ENCODE results near the gene TMEM259. TPM values are rescaled to one million over a fixed set of nuclear protein-coding genes. Genes with fewer than 3 reads are reported as not detected.

The TMEM259 gene
- total and polyA plus RNA-seq, 9 of the 15 experiments (the other 6 are each of a cell fraction or from before 2014, with no cell fraction given) = 0.52 to 231 (median 63.6) TPM

DNA sequence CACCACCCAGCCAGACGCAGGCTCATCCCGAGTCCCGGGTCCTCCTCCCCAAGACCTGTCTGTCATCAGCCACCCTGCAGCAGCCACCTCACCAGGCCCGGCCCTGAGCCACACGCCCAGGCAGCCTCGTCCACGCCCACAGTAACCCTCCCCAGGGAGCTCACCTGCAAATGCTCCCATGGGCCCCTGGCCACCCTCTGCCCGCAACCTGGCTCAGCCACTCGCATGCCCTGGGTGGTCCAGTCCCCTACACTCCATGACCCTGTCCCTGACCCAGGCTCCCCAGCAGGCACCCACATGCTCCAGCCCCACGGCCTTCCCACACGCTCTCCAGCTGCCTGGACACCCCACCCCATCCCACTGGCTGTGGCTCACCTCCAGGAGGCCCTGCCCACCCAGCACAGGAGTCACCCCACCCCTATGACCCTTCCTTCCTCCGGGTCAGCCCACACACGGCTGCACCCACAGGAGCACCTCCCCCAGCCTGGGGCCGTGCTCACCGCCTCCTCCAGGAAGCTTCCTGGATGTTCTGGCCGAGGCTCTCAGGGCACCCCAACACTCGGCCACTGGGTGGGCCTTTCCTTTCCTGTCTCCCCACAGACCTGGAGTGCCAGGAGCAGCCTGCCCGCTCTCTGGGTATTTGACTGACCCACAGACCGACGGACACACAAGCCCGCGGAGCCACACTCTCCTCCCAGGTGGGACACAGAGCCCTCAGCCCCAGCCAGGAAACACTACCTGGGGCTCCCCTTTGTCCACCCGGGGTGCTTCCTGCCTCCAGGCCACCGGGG is 3.6 kb downstream of the TMEM259 start (continued):
- TF ChIP-seq, protein P1, sequence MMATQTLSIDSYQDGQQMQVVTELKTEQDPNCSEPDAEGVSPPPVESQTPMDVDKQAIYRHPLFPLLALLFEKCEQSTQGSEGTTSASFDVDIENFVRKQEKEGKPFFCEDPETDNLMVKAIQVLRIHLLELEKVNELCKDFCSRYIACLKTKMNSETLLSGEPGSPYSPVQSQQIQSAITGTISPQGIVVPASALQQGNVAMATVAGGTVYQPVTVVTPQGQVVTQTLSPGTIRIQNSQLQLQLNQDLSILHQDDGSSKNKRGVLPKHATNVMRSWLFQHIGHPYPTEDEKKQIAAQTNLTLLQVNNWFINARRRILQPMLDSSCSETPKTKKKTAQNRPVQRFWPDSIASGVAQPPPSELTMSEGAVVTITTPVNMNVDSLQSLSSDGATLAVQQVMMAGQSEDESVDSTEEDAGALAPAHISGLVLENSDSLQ (IDR thresholded peaks at IDR 0.05) = peak; percentile 84
- TF ChIP-seq, protein P2, sequence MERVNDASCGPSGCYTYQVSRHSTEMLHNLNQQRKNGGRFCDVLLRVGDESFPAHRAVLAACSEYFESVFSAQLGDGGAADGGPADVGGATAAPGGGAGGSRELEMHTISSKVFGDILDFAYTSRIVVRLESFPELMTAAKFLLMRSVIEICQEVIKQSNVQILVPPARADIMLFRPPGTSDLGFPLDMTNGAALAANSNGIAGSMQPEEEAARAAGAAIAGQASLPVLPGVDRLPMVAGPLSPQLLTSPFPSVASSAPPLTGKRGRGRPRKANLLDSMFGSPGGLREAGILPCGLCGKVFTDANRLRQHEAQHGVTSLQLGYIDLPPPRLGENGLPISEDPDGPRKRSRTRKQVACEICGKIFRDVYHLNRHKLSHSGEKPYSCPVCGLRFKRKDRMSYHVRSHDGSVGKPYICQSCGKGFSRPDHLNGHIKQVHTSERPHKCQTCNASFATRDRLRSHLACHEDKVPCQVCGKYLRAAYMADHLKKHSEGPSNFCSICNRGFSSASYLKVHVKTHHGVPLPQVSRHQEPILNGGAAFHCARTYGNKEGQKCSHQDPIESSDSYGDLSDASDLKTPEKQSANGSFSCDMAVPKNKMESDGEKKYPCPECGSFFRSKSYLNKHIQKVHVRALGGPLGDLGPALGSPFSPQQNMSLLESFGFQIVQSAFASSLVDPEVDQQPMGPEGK (CRISPR knock-in tag; IDR thresholded peaks at IDR 0.05; ENCODE audit: borderline replicate concordance) = no peak
- no peak for TF ChIP-seq TOE1 (IDR thresholded peaks at IDR 0.05; ENCODE audit: borderline replicate concordance)
- TF ChIP-seq TOE1 (CRISPR knock-in tag; IDR thresholded peaks at IDR 0.05; ENCODE audit: borderline replicate concordance, low read depth) = no peak
- TF ChIP-seq MTA2 (IDR thresholded peaks at IDR 0.05; ENCODE audit: low read depth) = no peak
- TF ChIP-seq NONO (IDR thresholded peaks at IDR 0.05; ENCODE audit: low read depth in 2 of 2, low read length in 1 of 2) = peak in 1 of 2 experiments; percentile 58; a peak in 1 of 4 replicates
- TF ChIP-seq ZNF324 (CRISPR knock-in tag; IDR thresholded peaks at IDR 0.05) = no peak
- no peak for TF ChIP-seq ZBTB17 (CRISPR knock-in tag; IDR thresholded peaks at IDR 0.05)
- TF ChIP-seq HLTF (IDR thresholded peaks at IDR 0.05) = no peak
- TF ChIP-seq, protein P3, sequence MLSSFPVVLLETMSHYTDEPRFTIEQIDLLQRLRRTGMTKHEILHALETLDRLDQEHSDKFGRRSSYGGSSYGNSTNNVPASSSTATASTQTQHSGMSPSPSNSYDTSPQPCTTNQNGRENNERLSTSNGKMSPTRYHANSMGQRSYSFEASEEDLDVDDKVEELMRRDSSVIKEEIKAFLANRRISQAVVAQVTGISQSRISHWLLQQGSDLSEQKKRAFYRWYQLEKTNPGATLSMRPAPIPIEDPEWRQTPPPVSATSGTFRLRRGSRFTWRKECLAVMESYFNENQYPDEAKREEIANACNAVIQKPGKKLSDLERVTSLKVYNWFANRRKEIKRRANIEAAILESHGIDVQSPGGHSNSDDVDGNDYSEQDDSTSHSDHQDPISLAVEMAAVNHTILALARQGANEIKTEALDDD (IDR thresholded peaks at IDR 0.05) = no peak
- TF ChIP-seq ZNF436 (CRISPR knock-in tag; IDR thresholded peaks at IDR 0.05) = 0 out of 2 replicates have a peak, but pooled peaks have one; percentile 38
- 0 out of 2 replicates have a peak, but pooled peaks have one; percentile 12 for TF ChIP-seq NFIC (IDR thresholded peaks at IDR 0.05)
- no peak for TF ChIP-seq PCBP2 (IDR thresholded peaks at IDR 0.05; ENCODE audit: low read depth, low read length, poor library complexity, severe bottlenecking)
- TF ChIP-seq, protein P4, sequence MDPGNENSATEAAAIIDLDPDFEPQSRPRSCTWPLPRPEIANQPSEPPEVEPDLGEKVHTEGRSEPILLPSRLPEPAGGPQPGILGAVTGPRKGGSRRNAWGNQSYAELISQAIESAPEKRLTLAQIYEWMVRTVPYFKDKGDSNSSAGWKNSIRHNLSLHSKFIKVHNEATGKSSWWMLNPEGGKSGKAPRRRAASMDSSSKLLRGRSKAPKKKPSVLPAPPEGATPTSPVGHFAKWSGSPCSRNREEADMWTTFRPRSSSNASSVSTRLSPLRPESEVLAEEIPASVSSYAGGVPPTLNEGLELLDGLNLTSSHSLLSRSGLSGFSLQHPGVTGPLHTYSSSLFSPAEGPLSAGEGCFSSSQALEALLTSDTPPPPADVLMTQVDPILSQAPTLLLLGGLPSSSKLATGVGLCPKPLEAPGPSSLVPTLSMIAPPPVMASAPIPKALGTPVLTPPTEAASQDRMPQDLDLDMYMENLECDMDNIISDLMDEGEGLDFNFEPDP (CRISPR knock-in tag; IDR thresholded peaks at IDR 0.05) = no peak
- TF ChIP-seq XRCC4 (IDR thresholded peaks at IDR 0.05; ENCODE audit: extremely low read depth, insufficient read depth, insufficient read length) = no peak
- TF ChIP-seq, protein P5, sequence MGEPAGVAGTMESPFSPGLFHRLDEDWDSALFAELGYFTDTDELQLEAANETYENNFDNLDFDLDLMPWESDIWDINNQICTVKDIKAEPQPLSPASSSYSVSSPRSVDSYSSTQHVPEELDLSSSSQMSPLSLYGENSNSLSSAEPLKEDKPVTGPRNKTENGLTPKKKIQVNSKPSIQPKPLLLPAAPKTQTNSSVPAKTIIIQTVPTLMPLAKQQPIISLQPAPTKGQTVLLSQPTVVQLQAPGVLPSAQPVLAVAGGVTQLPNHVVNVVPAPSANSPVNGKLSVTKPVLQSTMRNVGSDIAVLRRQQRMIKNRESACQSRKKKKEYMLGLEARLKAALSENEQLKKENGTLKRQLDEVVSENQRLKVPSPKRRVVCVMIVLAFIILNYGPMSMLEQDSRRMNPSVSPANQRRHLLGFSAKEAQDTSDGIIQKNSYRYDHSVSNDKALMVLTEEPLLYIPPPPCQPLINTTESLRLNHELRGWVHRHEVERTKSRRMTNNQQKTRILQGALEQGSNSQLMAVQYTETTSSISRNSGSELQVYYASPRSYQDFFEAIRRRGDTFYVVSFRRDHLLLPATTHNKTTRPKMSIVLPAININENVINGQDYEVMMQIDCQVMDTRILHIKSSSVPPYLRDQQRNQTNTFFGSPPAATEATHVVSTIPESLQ (CRISPR knock-in tag; IDR thresholded peaks at IDR 0.05) = 0 out of 2 replicates have a peak, but pooled peaks have one; percentile 22
- no peak for TF ChIP-seq ZNF134 (CRISPR knock-in tag; conservative IDR thresholded peaks at IDR 0.05)
- no peak for TF ChIP-seq MECOM (CRISPR knock-in tag; IDR thresholded peaks at IDR 0.05)
- TF ChIP-seq, protein P6, sequence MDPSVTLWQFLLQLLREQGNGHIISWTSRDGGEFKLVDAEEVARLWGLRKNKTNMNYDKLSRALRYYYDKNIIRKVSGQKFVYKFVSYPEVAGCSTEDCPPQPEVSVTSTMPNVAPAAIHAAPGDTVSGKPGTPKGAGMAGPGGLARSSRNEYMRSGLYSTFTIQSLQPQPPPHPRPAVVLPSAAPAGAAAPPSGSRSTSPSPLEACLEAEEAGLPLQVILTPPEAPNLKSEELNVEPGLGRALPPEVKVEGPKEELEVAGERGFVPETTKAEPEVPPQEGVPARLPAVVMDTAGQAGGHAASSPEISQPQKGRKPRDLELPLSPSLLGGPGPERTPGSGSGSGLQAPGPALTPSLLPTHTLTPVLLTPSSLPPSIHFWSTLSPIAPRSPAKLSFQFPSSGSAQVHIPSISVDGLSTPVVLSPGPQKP (CRISPR knock-in tag; IDR thresholded peaks at IDR 0.05) = no peak
